GM23338 (cell line): ENCODE measurements around the gene KRT7. TPM values are rescaled to one million over a fixed set of nuclear protein-coding genes. Genes with fewer than 3 reads are reported as not detected.

Experiments
- ATAC-seq: fragments of 200-7000 bp; cut with Tn5 transposase; 3 replicates; pipeline ENCODE4 v1.9.1; 2020
- DNase-seq: peaks from one replicate; pipeline ENCODE4 v3.0.0-alpha.2; 2015; ENCODE audit warnings: low spot score
- H2AFZ ChIP-seq: fragments of 200-600 bp; sonication (generic); 2 replicates; pipeline ENCODE4 v1.8.0; 2016; ENCODE audit warnings: antibody characterized with exemption, mild to moderate bottlenecking, moderate library complexity
- H3F3A ChIP-seq: fragments of 200-600 bp; sonication (generic); replicated peaks from 2 replicates; pipeline ENCODE4 v1.8.0; 2017; ENCODE audit warnings: antibody characterized with exemption, mixed run types, low read depth
- H3K27ac ChIP-seq: fragments of 200-600 bp; sonication (generic); 2 replicates; pipeline ENCODE4 v1.6.1; 2016; ENCODE audit warnings: low read depth
- H3K27me3 ChIP-seq: fragments of 200-600 bp; sonication (generic); 2 replicates; pipeline ENCODE4 v1.8.0; 2016; ENCODE audit warnings: mild to moderate bottlenecking, mixed run types, moderate library complexity; ENCODE audit not compliant: insufficient read depth
- H3K36me3 ChIP-seq: fragments of 200-600 bp; sonication (generic); 2 replicates; pipeline ENCODE4 v1.8.0; 2016; ENCODE audit warnings: mild to moderate bottlenecking; ENCODE audit not compliant: insufficient read depth
- H3K4me1 ChIP-seq: fragments of 200-600 bp; sonication (generic); 2 replicates; pipeline ENCODE4 v1.8.0; 2016; ENCODE audit warnings: mild to moderate bottlenecking, moderate library complexity; ENCODE audit not compliant: insufficient read depth
- H3K4me2 ChIP-seq: fragments of 200-600 bp; sonication (generic); 2 replicates; pipeline ENCODE4 v1.7.1; 2017; ENCODE audit warnings: mixed run types
- H3K4me3 ChIP-seq: fragments of 200-600 bp; sonication (generic); 2 replicates; pipeline ENCODE4 v1.6.1; 2016; ENCODE audit warnings: mixed run types
- H3K79me2 ChIP-seq: fragments of 200-600 bp; sonication (generic); replicated peaks from 2 replicates; pipeline ENCODE4 v1.8.0; 2017; ENCODE audit warnings: mild to moderate bottlenecking; ENCODE audit not compliant: insufficient read depth
- H3K9me2 ChIP-seq: fragments of 200-600 bp; sonication (generic); 2 replicates; pipeline ENCODE4 v1.8.0; 2017; ENCODE audit not compliant: insufficient read depth
- H4K20me1 ChIP-seq: fragments of 200-600 bp; sonication (generic); replicated peaks from 2 replicates; pipeline ENCODE4 v1.8.0; 2017; ENCODE audit warnings: mild to moderate bottlenecking; ENCODE audit not compliant: insufficient read depth
- H3K27ac Mint-ChIP-seq: 2 replicates; pipeline ENCODE4 v1.8.0; 2020; ENCODE audit warnings: inconsistent platforms, mild to moderate bottlenecking, moderate library complexity, mixed read lengths
- H3K27me3 Mint-ChIP-seq: 3 replicates; pipeline ENCODE4 v1.8.0; 2022; ENCODE audit warnings: low read depth, mild to moderate bottlenecking, moderate library complexity, mixed read lengths, inconsistent platforms; ENCODE audit not compliant: insufficient read depth, poor library complexity
- H3K36me3 Mint-ChIP-seq: 3 replicates; pipeline ENCODE4 v1.8.0; 2021; ENCODE audit warnings: low read depth, mild to moderate bottlenecking, inconsistent platforms, moderate library complexity, mixed read lengths
- H3K4me1 Mint-ChIP-seq: 3 replicates; pipeline ENCODE4 v1.8.0; 2020; ENCODE audit warnings: mild to moderate bottlenecking, inconsistent platforms, mixed read lengths
- H3K4me3 Mint-ChIP-seq: 3 replicates; pipeline ENCODE4 v1.8.0; 2021; ENCODE audit warnings: moderate library complexity, mild to moderate bottlenecking, inconsistent platforms, mixed read lengths
- H3K9me3 Mint-ChIP-seq: 3 replicates; pipeline ENCODE4 v1.8.0; 2020; ENCODE audit warnings: moderate library complexity, mild to moderate bottlenecking, inconsistent platforms, mixed read lengths
- CREB1 ChIP-seq: fragments of 250-450 bp; sonication (Bioruptor Pico); IDR thresholded peaks from 2 replicates; pipeline ENCODE4 v1.5.0; 2020; ENCODE audit warnings: low read depth, mild to moderate bottlenecking, moderate library complexity
- EZH2 ChIP-seq: fragments of 200-600 bp; sonication (generic); IDR thresholded peaks from one replicate; pipeline ENCODE4 v1.8.0; 2017; ENCODE audit warnings: antibody characterized with exemption, mild to moderate bottlenecking, low read depth; ENCODE audit not compliant: unreplicated experiment
- JUNB ChIP-seq: IDR thresholded peaks from one replicate; pipeline ENCODE4 v1.6.1; 2016; ENCODE audit warnings: antibody characterized with exemption; ENCODE audit not compliant: unreplicated experiment
- NANOG ChIP-seq: IDR thresholded peaks from 2 replicates; pipeline ENCODE4 v1.6.1; 2016; ENCODE audit warnings: antibody characterized with exemption, borderline replicate concordance
- POLR2AphosphoS5 ChIP-seq: IDR thresholded peaks from 2 replicates; pipeline ENCODE4 v1.6.1; 2016; ENCODE audit warnings: antibody characterized with exemption, low read depth
- STAT1 ChIP-seq: IDR thresholded peaks from one replicate; pipeline ENCODE4 v1.6.1; 2016; ENCODE audit warnings: antibody characterized with exemption; ENCODE audit not compliant: unreplicated experiment
- ZNF114 ChIP-seq: fragments of 250-450 bp; sonication (Bioruptor Pico); IDR thresholded peaks from 2 replicates; pipeline ENCODE4 v1.5.0; 2020; ENCODE audit warnings: mild to moderate bottlenecking, moderate library complexity
- polyA plus RNA-seq: library from polyadenylated mRNA; unstranded; fragments of >200 nt; fragmentation: Nextera tagmentation; extraction: Ambion mirVana; gene quantifications from 2 replicates; pipeline ENCODE4 v1.2.1, GENCODE V29; 2016
- total RNA-seq: library from RNA; depleted of rRNA; stranded (reverse); fragments of >200 nt; shearing (Covaris generic); gene quantifications from 2 replicates; pipeline ENCODE4 v1.2.3, GENCODE V29; 2014
- TF ChIP-seq, protein P1 (sequence below): IDR thresholded peaks from one replicate; pipeline ENCODE4 v1.6.1; 2018; ENCODE audit warnings: antibody characterized with exemption; ENCODE audit not compliant: unreplicated experiment
- TF ChIP-seq, protein P2 (sequence below): fragments of 250-450 bp; sonication (Bioruptor Pico); IDR thresholded peaks from 2 replicates; pipeline ENCODE4 v1.5.0; 2020; ENCODE audit warnings: mild to moderate bottlenecking, moderate library complexity
- TF ChIP-seq, protein P3 (sequence below): IDR thresholded peaks from 2 replicates; pipeline ENCODE4 v1.6.1; 2016; ENCODE audit warnings: antibody characterized with exemption
- TF ChIP-seq, protein P4 (sequence below), 2 experiments: fragments of 200-600 bp in 1 of 2; sonication (generic) in 1 of 2; conservative IDR thresholded peaks; 2 replicates each; pipeline versions ENCODE4 v1.5.1 to v1.6.1; 2016 to 2017; ENCODE audit warnings: antibody characterized with exemption in 2 of 2, low read depth in 2 of 2, mild to moderate bottlenecking in 2 of 2, moderate library complexity in 1 of 2

Gene KRT7
- total and polyA plus RNA-seq, 2 experiments from 2014 or later, result 6.5 to 9.4 TPM

DNA sequence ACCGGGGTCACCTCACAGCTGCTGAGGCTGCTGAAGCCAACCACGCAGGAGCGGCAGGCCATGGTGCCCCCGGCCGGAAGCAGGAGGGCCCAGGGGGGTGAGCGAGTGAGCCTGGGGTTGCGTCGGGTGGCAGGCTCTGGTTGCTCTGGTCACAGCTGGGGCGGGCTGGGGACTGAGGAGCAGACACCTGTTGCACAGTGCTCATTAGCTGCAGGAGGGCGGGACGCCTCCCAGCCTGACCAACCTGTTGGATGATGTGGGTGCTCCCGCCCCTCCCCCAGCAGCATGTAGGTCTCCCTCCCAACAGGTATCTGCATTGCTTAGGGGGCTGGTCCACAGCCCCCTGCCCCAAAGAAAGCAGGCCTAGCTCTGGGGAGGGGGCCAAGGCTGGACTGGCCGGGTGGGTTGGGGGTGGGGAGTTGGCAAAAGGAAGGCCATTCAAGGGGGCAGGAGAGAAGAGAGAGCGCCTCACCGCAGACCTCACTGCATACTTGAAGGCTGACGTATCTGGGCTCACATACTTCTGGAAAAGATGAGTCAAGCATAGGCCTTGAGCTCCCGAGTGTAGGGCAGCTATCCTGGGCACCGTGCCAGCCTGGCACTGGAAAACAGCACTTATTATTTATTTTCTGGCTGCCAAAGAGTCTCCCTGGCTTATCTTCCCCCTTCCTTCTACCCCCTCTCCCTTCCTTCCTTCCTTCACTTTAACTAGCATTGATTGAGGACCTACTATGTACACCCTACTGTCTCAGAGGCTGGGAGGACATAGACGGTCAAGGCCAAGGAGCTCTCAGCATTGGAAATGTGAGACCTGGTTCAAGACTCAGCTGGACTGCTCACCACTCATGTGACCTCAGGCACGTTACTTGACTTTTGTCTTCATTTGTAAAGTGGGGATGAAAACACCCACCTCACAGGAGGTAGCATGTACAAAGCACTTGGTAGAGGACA is 40.9 kb upstream of the KRT7 start, which contains the start of gene KRT80:
Gene KRT80 (minus strand): TSS at position 174 of the 951 bp plus-strand sequence. CDS start 112 bp downstream, at position 62.
- no peaks in the 10 kb centered on the region for H3K36me3 ChIP-seq
- H2AFZ ChIP-seq, result no peak within 1 kb of the TSS; the same call in 1 of the 2 replicates
- H3K27ac Mint-ChIP-seq, result no peak within 1 kb of the TSS; the same call in 1 of the 2 replicates
- DNase-seq (no peak), ATAC-seq (no peak; the same call in 2 of the 3 replicates)
- H3K9me3 Mint-ChIP-seq, result no peaks in the 10 kb centered on the region
- H3K27me3 ChIP-seq, result no peaks in the 10 kb centered on the region
- H4K20me1 ChIP-seq, result no peaks in the 10 kb centered on the region
- H3K4me1 ChIP-seq, result no peaks in the 10 kb centered on the region
- no peak within 1 kb of the TSS for H3K4me2 ChIP-seq
- no peaks in the 10 kb centered on the region for H3K36me3 Mint-ChIP-seq
- H3K4me3 ChIP-seq, result no peak within 1 kb of the TSS
- H3K27me3 Mint-ChIP-seq, result peaks cover 4% of the 10 kb centered on the region
- H3F3A ChIP-seq, result no peaks in the 10 kb centered on the region
- TF ChIP-seq JUNB (no peak), POLR2AphosphoS5 (no peak), EZH2 (no peak), NANOG (no peak), CREB1 (no peak), ZNF114 (no peak), STAT1 (no peak)
- TF ChIP-seq, protein P1, sequence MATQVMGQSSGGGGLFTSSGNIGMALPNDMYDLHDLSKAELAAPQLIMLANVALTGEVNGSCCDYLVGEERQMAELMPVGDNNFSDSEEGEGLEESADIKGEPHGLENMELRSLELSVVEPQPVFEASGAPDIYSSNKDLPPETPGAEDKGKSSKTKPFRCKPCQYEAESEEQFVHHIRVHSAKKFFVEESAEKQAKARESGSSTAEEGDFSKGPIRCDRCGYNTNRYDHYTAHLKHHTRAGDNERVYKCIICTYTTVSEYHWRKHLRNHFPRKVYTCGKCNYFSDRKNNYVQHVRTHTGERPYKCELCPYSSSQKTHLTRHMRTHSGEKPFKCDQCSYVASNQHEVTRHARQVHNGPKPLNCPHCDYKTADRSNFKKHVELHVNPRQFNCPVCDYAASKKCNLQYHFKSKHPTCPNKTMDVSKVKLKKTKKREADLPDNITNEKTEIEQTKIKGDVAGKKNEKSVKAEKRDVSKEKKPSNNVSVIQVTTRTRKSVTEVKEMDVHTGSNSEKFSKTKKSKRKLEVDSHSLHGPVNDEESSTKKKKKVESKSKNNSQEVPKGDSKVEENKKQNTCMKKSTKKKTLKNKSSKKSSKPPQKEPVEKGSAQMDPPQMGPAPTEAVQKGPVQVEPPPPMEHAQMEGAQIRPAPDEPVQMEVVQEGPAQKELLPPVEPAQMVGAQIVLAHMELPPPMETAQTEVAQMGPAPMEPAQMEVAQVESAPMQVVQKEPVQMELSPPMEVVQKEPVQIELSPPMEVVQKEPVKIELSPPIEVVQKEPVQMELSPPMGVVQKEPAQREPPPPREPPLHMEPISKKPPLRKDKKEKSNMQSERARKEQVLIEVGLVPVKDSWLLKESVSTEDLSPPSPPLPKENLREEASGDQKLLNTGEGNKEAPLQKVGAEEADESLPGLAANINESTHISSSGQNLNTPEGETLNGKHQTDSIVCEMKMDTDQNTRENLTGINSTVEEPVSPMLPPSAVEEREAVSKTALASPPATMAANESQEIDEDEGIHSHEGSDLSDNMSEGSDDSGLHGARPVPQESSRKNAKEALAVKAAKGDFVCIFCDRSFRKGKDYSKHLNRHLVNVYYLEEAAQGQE, result no peak
- TF ChIP-seq, protein P2, sequence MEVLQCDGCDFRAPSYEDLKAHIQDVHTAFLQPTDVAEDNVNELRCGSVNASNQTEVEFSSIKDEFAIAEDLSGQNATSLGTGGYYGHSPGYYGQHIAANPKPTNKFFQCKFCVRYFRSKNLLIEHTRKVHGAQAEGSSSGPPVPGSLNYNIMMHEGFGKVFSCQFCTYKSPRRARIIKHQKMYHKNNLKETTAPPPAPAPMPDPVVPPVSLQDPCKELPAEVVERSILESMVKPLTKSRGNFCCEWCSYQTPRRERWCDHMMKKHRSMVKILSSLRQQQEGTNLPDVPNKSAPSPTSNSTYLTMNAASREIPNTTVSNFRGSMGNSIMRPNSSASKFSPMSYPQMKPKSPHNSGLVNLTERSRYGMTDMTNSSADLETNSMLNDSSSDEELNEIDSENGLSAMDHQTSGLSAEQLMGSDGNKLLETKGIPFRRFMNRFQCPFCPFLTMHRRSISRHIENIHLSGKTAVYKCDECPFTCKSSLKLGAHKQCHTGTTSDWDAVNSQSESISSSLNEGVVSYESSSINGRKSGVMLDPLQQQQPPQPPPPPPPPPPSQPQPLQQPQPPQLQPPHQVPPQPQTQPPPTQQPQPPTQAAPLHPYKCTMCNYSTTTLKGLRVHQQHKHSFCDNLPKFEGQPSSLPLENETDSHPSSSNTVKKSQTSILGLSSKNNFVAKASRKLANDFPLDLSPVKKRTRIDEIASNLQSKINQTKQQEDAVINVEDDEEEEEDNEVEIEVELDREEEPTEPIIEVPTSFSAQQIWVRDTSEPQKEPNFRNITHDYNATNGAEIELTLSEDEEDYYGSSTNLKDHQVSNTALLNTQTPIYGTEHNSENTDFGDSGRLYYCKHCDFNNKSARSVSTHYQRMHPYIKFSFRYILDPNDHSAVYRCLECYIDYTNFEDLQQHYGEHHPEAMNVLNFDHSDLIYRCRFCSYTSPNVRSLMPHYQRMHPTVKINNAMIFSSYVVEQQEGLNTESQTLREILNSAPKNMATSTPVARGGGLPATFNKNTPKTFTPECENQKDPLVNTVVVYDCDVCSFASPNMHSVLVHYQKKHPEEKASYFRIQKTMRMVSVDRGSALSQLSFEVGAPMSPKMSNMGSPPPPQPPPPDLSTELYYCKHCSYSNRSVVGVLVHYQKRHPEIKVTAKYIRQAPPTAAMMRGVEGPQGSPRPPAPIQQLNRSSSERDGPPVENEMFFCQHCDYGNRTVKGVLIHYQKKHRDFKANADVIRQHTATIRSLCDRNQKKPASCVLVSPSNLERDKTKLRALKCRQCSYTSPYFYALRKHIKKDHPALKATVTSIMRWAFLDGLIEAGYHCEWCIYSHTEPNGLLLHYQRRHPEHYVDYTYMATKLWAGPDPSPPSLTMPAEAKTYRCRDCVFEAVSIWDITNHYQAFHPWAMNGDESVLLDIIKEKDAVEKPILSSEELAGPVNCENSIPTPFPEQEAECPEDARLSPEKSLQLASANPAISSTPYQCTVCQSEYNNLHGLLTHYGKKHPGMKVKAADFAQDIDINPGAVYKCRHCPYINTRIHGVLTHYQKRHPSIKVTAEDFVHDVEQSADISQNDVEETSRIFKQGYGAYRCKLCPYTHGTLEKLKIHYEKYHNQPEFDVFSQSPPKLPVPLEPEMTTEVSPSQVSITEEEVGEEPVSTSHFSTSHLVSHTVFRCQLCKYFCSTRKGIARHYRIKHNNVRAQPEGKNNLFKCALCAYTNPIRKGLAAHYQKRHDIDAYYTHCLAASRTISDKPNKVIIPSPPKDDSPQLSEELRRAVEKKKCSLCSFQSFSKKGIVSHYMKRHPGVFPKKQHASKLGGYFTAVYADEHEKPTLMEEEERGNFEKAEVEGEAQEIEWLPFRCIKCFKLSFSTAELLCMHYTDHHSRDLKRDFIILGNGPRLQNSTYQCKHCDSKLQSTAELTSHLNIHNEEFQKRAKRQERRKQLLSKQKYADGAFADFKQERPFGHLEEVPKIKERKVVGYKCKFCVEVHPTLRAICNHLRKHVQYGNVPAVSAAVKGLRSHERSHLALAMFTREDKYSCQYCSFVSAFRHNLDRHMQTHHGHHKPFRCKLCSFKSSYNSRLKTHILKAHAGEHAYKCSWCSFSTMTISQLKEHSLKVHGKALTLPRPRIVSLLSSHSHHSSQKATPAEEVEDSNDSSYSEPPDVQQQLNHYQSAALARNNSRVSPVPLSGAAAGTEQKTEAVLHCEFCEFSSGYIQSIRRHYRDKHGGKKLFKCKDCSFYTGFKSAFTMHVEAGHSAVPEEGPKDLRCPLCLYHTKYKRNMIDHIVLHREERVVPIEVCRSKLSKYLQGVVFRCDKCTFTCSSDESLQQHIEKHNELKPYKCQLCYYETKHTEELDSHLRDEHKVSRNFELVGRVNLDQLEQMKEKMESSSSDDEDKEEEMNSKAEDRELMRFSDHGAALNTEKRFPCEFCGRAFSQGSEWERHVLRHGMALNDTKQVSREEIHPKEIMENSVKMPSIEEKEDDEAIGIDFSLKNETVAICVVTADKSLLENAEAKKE, result no peak
- TF ChIP-seq, protein P3, sequence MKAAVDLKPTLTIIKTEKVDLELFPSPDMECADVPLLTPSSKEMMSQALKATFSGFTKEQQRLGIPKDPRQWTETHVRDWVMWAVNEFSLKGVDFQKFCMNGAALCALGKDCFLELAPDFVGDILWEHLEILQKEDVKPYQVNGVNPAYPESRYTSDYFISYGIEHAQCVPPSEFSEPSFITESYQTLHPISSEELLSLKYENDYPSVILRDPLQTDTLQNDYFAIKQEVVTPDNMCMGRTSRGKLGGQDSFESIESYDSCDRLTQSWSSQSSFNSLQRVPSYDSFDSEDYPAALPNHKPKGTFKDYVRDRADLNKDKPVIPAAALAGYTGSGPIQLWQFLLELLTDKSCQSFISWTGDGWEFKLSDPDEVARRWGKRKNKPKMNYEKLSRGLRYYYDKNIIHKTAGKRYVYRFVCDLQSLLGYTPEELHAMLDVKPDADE, result no peak
- TF ChIP-seq, protein P4, sequence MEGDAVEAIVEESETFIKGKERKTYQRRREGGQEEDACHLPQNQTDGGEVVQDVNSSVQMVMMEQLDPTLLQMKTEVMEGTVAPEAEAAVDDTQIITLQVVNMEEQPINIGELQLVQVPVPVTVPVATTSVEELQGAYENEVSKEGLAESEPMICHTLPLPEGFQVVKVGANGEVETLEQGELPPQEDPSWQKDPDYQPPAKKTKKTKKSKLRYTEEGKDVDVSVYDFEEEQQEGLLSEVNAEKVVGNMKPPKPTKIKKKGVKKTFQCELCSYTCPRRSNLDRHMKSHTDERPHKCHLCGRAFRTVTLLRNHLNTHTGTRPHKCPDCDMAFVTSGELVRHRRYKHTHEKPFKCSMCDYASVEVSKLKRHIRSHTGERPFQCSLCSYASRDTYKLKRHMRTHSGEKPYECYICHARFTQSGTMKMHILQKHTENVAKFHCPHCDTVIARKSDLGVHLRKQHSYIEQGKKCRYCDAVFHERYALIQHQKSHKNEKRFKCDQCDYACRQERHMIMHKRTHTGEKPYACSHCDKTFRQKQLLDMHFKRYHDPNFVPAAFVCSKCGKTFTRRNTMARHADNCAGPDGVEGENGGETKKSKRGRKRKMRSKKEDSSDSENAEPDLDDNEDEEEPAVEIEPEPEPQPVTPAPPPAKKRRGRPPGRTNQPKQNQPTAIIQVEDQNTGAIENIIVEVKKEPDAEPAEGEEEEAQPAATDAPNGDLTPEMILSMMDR (conservative IDR thresholded peaks at IDR 0.05; ENCODE audit: low read depth in 2 of 2), result no peak
- no peak within 1 kb of the TSS for H3K4me3 Mint-ChIP-seq
- H3K9me2 ChIP-seq, result no peaks in the 10 kb centered on the region
- H3K4me1 Mint-ChIP-seq, result peaks cover 11% of the 10 kb centered on the region
- no peaks in the 10 kb centered on the region for H3K79me2 ChIP-seq
- H3K27ac ChIP-seq, result no peak within 1 kb of the TSS
